ENCODE results near the gene ZNF500.

The ZNF500 gene

GRCh38 chr16:4703906-4704305, 63.1 kb downstream of the ZNF500 start:
- in situ Hi-C loops (cut with MboI; ENCODE audit: low pct_unique_long_range_greater_than_20kb, low sequenced_read_pairs, unreplicated experiment), result no loop called here
- TF ChIP-seq, protein P1, sequence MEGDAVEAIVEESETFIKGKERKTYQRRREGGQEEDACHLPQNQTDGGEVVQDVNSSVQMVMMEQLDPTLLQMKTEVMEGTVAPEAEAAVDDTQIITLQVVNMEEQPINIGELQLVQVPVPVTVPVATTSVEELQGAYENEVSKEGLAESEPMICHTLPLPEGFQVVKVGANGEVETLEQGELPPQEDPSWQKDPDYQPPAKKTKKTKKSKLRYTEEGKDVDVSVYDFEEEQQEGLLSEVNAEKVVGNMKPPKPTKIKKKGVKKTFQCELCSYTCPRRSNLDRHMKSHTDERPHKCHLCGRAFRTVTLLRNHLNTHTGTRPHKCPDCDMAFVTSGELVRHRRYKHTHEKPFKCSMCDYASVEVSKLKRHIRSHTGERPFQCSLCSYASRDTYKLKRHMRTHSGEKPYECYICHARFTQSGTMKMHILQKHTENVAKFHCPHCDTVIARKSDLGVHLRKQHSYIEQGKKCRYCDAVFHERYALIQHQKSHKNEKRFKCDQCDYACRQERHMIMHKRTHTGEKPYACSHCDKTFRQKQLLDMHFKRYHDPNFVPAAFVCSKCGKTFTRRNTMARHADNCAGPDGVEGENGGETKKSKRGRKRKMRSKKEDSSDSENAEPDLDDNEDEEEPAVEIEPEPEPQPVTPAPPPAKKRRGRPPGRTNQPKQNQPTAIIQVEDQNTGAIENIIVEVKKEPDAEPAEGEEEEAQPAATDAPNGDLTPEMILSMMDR (IDR thresholded peaks at IDR 0.05; ENCODE audit: extremely low read depth, insufficient read depth, missing control alignments), result no peak
- no peak for DNase-seq (ENCODE audit: low spot score)

- TF ChIP-seq, protein P1 (IDR thresholded peaks at IDR 0.05; ENCODE audit: extremely low read depth, insufficient read depth, missing control alignments), result no peak
- in situ Hi-C loops (cut with MboI; ENCODE audit: low pct_unique_long_range_greater_than_20kb, low sequenced_read_pairs, unreplicated experiment), result no loop called here
- no peak for DNase-seq (ENCODE audit: low spot score)
These were observed 64.5 kb downstream of the ZNF500 start for GRCh38 chr16:4702466-4702808.

- in situ Hi-C loops (cut with MboI; ENCODE audit: low pct_unique_long_range_greater_than_20kb, low sequenced_read_pairs, unreplicated experiment), result no loop called here
- no peak for DNase-seq (ENCODE audit: low spot score)
- TF ChIP-seq, protein P1 (IDR thresholded peaks at IDR 0.05; ENCODE audit: extremely low read depth, insufficient read depth, missing control alignments), result no peak
These were observed 65.0 kb downstream of the ZNF500 start for GRCh38 chr16:4701791-4702465.

DNA sequence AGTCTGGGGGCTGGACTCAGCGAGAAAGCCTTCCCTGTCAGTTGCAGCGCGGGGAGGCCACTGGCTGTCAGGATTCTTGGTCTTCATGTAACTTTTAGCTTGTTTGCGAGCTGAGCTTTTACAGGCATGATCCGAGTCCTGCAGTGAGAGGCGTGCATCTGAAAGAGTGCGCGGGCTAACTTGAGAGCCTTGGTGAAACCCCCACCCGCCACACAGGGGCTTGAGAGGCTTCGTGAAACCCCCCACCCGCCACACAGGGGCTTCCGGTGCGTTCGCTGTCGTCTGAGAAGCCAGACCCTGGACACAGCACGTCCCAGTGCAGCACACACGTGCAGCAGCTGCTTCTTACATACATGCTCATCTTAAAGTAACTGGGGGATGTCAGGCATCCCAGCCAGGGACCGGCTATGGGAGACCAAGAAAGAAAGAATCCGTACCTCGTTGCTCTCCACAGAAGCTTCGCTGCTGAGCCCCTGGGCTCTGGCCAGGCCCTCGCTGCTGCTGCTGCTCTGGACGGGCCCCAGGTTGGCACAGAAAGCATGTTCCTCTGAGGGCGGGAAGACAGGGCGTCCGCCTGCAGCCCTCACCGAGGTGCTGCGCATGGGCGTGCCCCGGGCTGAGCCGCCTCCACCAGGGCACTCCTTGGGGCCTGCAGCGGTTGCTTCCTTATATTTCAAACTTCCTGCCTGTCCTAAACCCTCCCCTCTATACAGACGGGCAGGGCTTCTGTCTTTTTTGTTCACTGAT, 65.8 kb downstream of the ZNF500 start:
- DNase-seq (ENCODE audit: low spot score), result no peak
- in situ Hi-C loops (cut with MboI; ENCODE audit: low pct_unique_long_range_greater_than_20kb, low sequenced_read_pairs, unreplicated experiment), result no loop called here
- TF ChIP-seq, protein P1 (IDR thresholded peaks at IDR 0.05; ENCODE audit: extremely low read depth, insufficient read depth, missing control alignments), result no peak

DNA sequence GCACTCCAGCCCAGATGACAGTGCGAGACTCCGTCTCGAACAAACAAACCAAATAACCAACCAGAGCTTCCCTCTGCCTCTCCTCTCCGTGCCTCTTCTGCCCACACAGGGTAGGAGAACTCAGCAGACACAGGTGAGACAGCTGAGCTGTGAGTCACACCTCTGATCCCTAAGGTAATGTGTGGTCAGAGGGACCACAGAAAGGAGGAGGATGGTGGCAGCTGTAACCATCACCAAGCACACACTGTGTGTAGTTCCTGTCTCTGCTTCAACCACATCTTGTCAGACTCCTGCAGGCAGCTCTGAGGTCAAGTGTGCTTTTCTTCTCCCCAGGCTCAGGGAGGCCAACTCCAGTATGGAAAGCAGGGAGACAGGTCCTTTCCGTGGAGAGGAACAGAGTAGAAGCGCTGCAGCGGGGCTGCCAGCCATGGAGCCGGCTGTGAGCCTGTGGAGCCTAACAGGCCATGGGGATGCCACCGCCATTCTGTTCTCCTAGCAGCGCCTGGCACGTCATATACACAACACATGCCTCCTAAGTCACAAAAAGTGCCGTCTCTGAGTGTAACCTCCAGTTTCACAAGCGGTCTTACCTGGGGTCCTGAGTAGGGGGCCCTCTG, 66.5 kb downstream of the ZNF500 start:
- in situ Hi-C loops (cut with MboI; ENCODE audit: low pct_unique_long_range_greater_than_20kb, low sequenced_read_pairs, unreplicated experiment), result no loop called here
- TF ChIP-seq, protein P1 (IDR thresholded peaks at IDR 0.05; ENCODE audit: extremely low read depth, insufficient read depth, missing control alignments), result no peak
- no peak for DNase-seq (ENCODE audit: low spot score)

DNA sequence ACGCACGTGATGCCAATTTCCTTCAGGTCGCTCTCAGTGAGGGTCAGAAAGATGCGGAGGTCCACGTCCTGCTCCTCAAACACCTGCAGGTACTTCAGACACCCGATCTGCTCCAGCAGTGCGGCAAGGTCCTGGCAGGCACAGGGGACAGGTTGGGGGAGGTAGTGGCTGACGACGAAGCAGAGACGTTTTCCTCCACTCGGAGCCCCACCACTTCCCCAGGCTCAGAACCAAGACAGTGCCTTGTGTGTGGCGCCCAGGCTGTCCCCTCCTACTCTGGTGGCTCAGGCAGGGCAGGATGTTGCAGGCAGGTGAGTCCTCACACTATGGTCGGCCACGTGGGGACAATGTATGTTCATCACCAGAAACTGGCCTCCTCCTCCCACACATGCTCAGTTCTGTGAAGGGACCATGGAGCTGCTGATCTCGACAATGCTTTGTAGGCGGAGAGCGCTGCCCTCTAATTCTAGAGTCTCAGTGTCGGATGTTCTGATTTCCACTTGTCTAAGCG, 67.9 kb downstream of the ZNF500 start:
- in situ Hi-C loops (cut with MboI; ENCODE audit: low pct_unique_long_range_greater_than_20kb, low sequenced_read_pairs, unreplicated experiment), result no loop called here
- TF ChIP-seq, protein P1 (IDR thresholded peaks at IDR 0.05; ENCODE audit: extremely low read depth, insufficient read depth, missing control alignments), result no peak

More for the DNA sequence above, 67.9 kb downstream of the ZNF500 start:
- no peak for DNase-seq (ENCODE audit: low spot score)

Measured in GM13977 (cell line).